IMR-90 (cell line): Measurements from ENCODE around the gene SNX32. TPM values are rescaled to one million over a fixed set of nuclear protein-coding genes. Genes with fewer than 3 reads are reported as not detected.
A peak's percentile ranks its signal among the peaks of the same experiment; 100 is the strongest.

Source experiments
- ATAC-seq: fragments of 200-7000 bp; cut with Tn5 transposase; 2 replicates; pipeline ENCODE4 v1.9.1; 2020; ENCODE audit warnings: low read depth, mild to moderate bottlenecking, moderate library complexity
- BruUV-seq: library from RNA; stranded (reverse); fragments of 400-500 nt; replicated peaks from 2 replicates; lab custom pipeline; 2021; lab: Mats Ljungman, UMichigan
- CTCF ChIA-PET: fragments of 300-600 bp; formaldehyde crosslinking; extraction: SDS; loops from one replicate; lab custom pipeline; 2021; ENCODE audit warnings: antibody characterized with exemption; lab: Yijun Ruan, JAX
- POLR2A ChIA-PET: fragments of 300-600 bp; sonication (Branson Sonifier 250); formaldehyde crosslinking; loops from one replicate; lab custom pipeline; 2022; ENCODE audit warnings: antibody characterized with exemption; ENCODE audit not compliant: unreplicated experiment; lab: Charles Lee
- DNase-seq: peaks from one replicate; pipeline ENCODE4 v3.0.0; 2013
- H2AFZ ChIP-seq: replicated peaks from 2 replicates; pipeline ENCODE3; 2013; ENCODE audit warnings: low read length, mild to moderate bottlenecking; ENCODE audit not compliant: poor library complexity
- H2AK5ac ChIP-seq: 2 replicates; pipeline ENCODE4 v1.6.1; 2013; ENCODE audit warnings: low read depth, low read length, inconsistent platforms
- H2AK9ac ChIP-seq: replicated peaks from 2 replicates; pipeline ENCODE3; 2013; ENCODE audit warnings: mild to moderate bottlenecking, low read depth, low read length, moderate library complexity; ENCODE audit not compliant: poor library complexity
- H2BK120ac ChIP-seq: 2 replicates; pipeline ENCODE4 v1.6.1; 2013; ENCODE audit warnings: low read depth, low read length, inconsistent platforms
- H2BK15ac ChIP-seq: 3 replicates; pipeline ENCODE4 v1.6.1; 2013; ENCODE audit warnings: low read depth, low read length, inconsistent platforms
- H2BK20ac ChIP-seq: 2 replicates; pipeline ENCODE4 v1.6.1; 2013; ENCODE audit warnings: low read depth, mild to moderate bottlenecking, inconsistent platforms, low read length, moderate library complexity
- H2BK5ac ChIP-seq: 2 replicates; pipeline ENCODE4 v1.6.1; 2013; ENCODE audit warnings: mild to moderate bottlenecking, low read depth, low read length, inconsistent platforms; ENCODE audit not compliant: poor library complexity, severe bottlenecking
- H3K14ac ChIP-seq: replicated peaks from 2 replicates; pipeline ENCODE4 v1.6.1; 2013; ENCODE audit warnings: low read depth, low read length, inconsistent platforms
- H3K18ac ChIP-seq: 2 replicates; pipeline ENCODE4 v1.6.1; 2013; ENCODE audit warnings: low read depth, low read length, control low read depth
- H3K23ac ChIP-seq: 2 replicates; pipeline ENCODE4 v1.6.1; 2013; ENCODE audit warnings: low read depth, low read length, inconsistent platforms
- H3K27ac ChIP-seq: 2 replicates; pipeline ENCODE4 v1.5.1; 2013; ENCODE audit warnings: mild to moderate bottlenecking, control low read depth, low read length; ENCODE audit not compliant: insufficient read depth
- H3K27me3 ChIP-seq: 2 replicates; pipeline ENCODE4 v1.6.1; 2013; ENCODE audit warnings: low read length; ENCODE audit not compliant: control insufficient read depth, insufficient read depth
- H3K36me3 ChIP-seq: 2 replicates; pipeline ENCODE4 v1.6.1; 2013; ENCODE audit warnings: low read length, mixed read lengths; ENCODE audit not compliant: control insufficient read depth, insufficient read depth
- H3K4ac ChIP-seq: 2 replicates; pipeline ENCODE4 v1.6.1; 2013; ENCODE audit warnings: low read depth, low read length, inconsistent platforms
- H3K4me1 ChIP-seq: 2 replicates; pipeline ENCODE4 v1.6.1; 2013; ENCODE audit warnings: low read length, mixed read lengths; ENCODE audit not compliant: control insufficient read depth, insufficient read depth
- H3K4me2 ChIP-seq: 2 replicates; pipeline ENCODE4 v1.6.1; 2013; ENCODE audit warnings: low read depth, mild to moderate bottlenecking, control low read depth, low read length, moderate library complexity
- H3K4me3 ChIP-seq: 2 replicates; pipeline ENCODE4 v1.5.1; 2013; ENCODE audit warnings: low read depth, mild to moderate bottlenecking, control low read depth, low read length, moderate library complexity; ENCODE audit not compliant: insufficient read depth
- H3K56ac ChIP-seq: 2 replicates; pipeline ENCODE4 v1.6.1; 2013; ENCODE audit warnings: low read length, inconsistent platforms; ENCODE audit not compliant: insufficient read depth; ENCODE audit errors: extremely low read depth
- H3K79me1 ChIP-seq, 2 experiments: 2 replicates each; pipeline ENCODE4 v1.6.1; 2013; ENCODE audit warnings: low read length in 2 of 2, inconsistent platforms in 1 of 2, low read depth in 1 of 2
- H3K9ac ChIP-seq: 2 replicates; pipeline ENCODE4 v1.6.1; 2013; ENCODE audit warnings: low read depth, low read length, control low read depth
- H3K9me1 ChIP-seq: 2 replicates; pipeline ENCODE4 v1.6.1; 2013; ENCODE audit warnings: low read length, inconsistent platforms; ENCODE audit not compliant: insufficient read depth
- H3K9me3 ChIP-seq: 2 replicates; pipeline ENCODE4 v1.6.1; 2013; ENCODE audit warnings: low read length; ENCODE audit not compliant: control insufficient read depth, insufficient read depth
- H4K20me1 ChIP-seq: 2 replicates; pipeline ENCODE4 v1.6.1; 2013; ENCODE audit warnings: low read length, inconsistent platforms; ENCODE audit not compliant: insufficient read depth
- H4K5ac ChIP-seq: 2 replicates; pipeline ENCODE4 v1.6.1; 2013; ENCODE audit warnings: mild to moderate bottlenecking, low read depth, low read length, control low read depth
- H4K8ac ChIP-seq, 2 experiments: 2 replicates each; pipeline ENCODE4 v1.6.1; 2013; ENCODE audit warnings: low read depth in 2 of 2, low read length in 2 of 2, control low read depth in 1 of 2, inconsistent platforms in 1 of 2
- H4K91ac ChIP-seq: 2 replicates; pipeline ENCODE4 v1.6.1; 2013; ENCODE audit warnings: low read depth, low read length, inconsistent platforms; ENCODE audit not compliant: insufficient read depth
- BHLHE40 ChIP-seq: fragments of 150-350 bp; IDR thresholded peaks from 2 replicates; pipeline ENCODE4 v1.6.1; 2016; ENCODE audit warnings: mild to moderate bottlenecking, low read depth, low read length
- CEBPB ChIP-seq: IDR thresholded peaks from 2 replicates; pipeline ENCODE4 v1.6.1; 2012; ENCODE audit warnings: low read depth, low read length, improper control_type of control experiment
- CHD1 ChIP-seq: IDR thresholded peaks from 2 replicates; pipeline ENCODE4 v1.6.1; 2012; ENCODE audit warnings: low read depth, low read length, improper control_type of control experiment
- CTCF ChIP-seq: conservative IDR thresholded peaks from 2 replicates; pipeline ENCODE4 v1.5.1; 2012; ENCODE audit warnings: mild to moderate bottlenecking, low read depth, low read length, improper control_type of control experiment
- ELK1 ChIP-seq: fragments of 150-350 bp; IDR thresholded peaks from 2 replicates; pipeline ENCODE4 v1.6.1; 2016; ENCODE audit warnings: low read depth, mild to moderate bottlenecking, low read length, moderate library complexity, borderline replicate concordance
- FOS ChIP-seq: fragments of 150-350 bp; IDR thresholded peaks from 2 replicates; pipeline ENCODE4 v1.6.1; 2016; ENCODE audit warnings: low read depth, low read length
- MAFK ChIP-seq: IDR thresholded peaks from 2 replicates; pipeline ENCODE4 v1.6.1; 2012; ENCODE audit warnings: low read depth, low read length, improper control_type of control experiment
- MAZ ChIP-seq: IDR thresholded peaks from 2 replicates; pipeline ENCODE4 v1.6.1; 2012; ENCODE audit warnings: low read depth, mild to moderate bottlenecking, low read length, improper control_type of control experiment, moderate library complexity, borderline replicate concordance
- MXI1 ChIP-seq: IDR thresholded peaks from 2 replicates; pipeline ENCODE4 v1.6.1; 2012; ENCODE audit warnings: low read depth, mild to moderate bottlenecking, low read length, moderate library complexity, borderline replicate concordance
- NFE2L2 ChIP-seq: fragments of 150-350 bp; IDR thresholded peaks from 2 replicates; pipeline ENCODE4 v1.6.1; 2016; ENCODE audit warnings: low read depth, mild to moderate bottlenecking, low read length
- POLR2A ChIP-seq: IDR thresholded peaks from 2 replicates; pipeline ENCODE4 v1.6.1; 2012; ENCODE audit warnings: mild to moderate bottlenecking, low read depth, low read length
- RAD21 ChIP-seq: IDR thresholded peaks from 2 replicates; pipeline ENCODE4 v1.6.1; 2012; ENCODE audit warnings: low read length, improper control_type of control experiment
- RCOR1 ChIP-seq: IDR thresholded peaks from 2 replicates; pipeline ENCODE4 v1.6.1; 2012; ENCODE audit warnings: mild to moderate bottlenecking, low read length, improper control_type of control experiment; ENCODE audit not compliant: insufficient replicate concordance
- RFX5 ChIP-seq: IDR thresholded peaks from 2 replicates; pipeline ENCODE4 v1.8.0; 2012; ENCODE audit warnings: low read depth, mild to moderate bottlenecking, low read length, moderate library complexity
- SMC3 ChIP-seq: fragments of 150-350 bp; IDR thresholded peaks from 2 replicates; pipeline ENCODE4 v1.6.1; 2016; ENCODE audit warnings: low read depth, mild to moderate bottlenecking, antibody characterized with exemption, low read length, moderate library complexity
- WGBS, 2 experiments: methylation state at CpG; one replicate each; pipeline versions ENCODE4 v1.1.5 to v1.1.7; 2013; ENCODE audit warnings: missing lambda C conversion rate in 2 of 2; ENCODE audit not compliant: insufficient read length in 1 of 2; ENCODE audit errors: extremely low coverage in 2 of 2; 5-methylcytosine and 5-hydroxymethylcytosine counted together
- dilution Hi-C: fragments of 300-500 bp; cut with HindIII; formaldehyde crosslinking; loops from one replicate; pipeline ENCODE4 v1.14.3; 2018; ENCODE audit warnings: low sequenced_read_pairs; ENCODE audit not compliant: unreplicated experiment
- in situ Hi-C: fragments of 300-500 bp; cut with MboI; formaldehyde crosslinking; loops from 3 replicates; pipeline ENCODE4 v1.14.3; 2019; ENCODE audit warnings: low sequenced_read_pairs, inconsistent platforms, mixed read lengths
- intact Hi-C: fragments of 100-400 bp; cut with micrococcal nuclease; formaldehyde crosslinking; loops from 2 replicates; pipeline ENCODE4 v1.10.0; 2022
- polyA plus RNA-seq, 3 experiments: library from polyadenylated mRNA; depleted of rRNA; stranded (reverse); fragments of >200 nt; gene quantifications; 2 replicates each; pipeline ENCODE4 v1.2.3, GENCODE V29; 2012; ENCODE audit warnings: low replicate concordance in 1 of 3
- total RNA-seq: library from RNA; depleted of rRNA; stranded (reverse); fragments of >200 nt; gene quantifications from 2 replicates; pipeline ENCODE4 v1.2.3, GENCODE V29; 2012

Gene SNX32
- total and polyA plus RNA-seq, 2 of the 4 experiments (the other 2 are of a cell fraction): 0.36 to 0.79 TPM

DNA sequence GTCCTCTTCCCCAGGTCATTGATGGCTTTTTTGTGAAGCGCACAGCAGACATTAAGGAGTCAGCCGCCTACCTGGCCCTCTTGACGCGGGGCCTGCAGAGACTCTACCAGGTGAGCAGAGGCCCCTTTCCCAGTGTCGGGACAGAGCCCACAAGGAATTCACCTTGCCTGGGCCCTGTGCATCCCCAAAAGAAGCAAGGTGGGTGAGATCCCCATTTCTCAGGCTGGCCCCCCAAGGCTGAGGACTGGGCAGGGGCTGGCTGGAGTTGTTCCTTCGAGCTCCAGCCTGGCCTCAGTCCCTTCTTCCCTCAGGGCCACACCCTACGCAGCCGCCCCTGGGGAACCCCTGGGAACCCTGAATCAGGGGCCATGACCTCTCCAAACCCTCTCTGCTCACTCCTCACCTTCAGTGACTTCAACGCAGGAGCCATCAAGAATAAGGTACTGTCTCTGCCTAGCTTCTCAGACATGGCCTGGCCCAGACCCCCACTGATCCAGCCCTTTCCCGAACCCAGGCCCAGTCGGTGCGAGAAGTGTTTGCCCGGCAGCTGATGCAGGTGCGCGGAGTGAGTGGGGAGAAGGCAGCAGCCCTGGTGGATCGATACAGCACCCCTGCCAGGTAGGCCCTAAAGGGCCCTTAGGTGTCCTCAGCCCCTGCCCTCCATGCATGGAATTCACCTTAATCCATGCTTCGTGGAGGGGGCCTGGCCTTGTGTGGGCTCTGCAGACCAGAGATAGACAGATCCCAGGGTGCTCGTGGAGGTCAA, 31.1 kb downstream of the SNX32 start:
- peaks cover 81% of the 10 kb centered on the region for H3K36me3 ChIP-seq
- intact Hi-C loops: no loop called here
- H2BK20ac ChIP-seq: no peak overlapping the region
- CTCF ChIA-PET: no interaction called here
- no peak overlapping the region for H3K4ac ChIP-seq
- H3K27ac ChIP-seq: no peak overlapping the region
- ATAC-seq: no peak
- no peak overlapping the region for H2BK5ac ChIP-seq
- peaks cover 7% of the 10 kb centered on the region; the same call in 1 of the 2 replicates for H3K9me1 ChIP-seq
- peaks cover 4% of the 10 kb centered on the region for H3K4me1 ChIP-seq
- H4K5ac ChIP-seq: no peak overlapping the region
- peak overlapping the region; percentile 76 for H2AK9ac ChIP-seq
- BruUV-seq: no TSS peak
- H3K4me3 ChIP-seq: no peak overlapping the region
- no peaks in the 10 kb centered on the region for H3K9me3 ChIP-seq
- H2BK15ac ChIP-seq: no peak overlapping the region
- H4K8ac ChIP-seq: no peak overlapping the region
- no peak overlapping the region for H3K18ac ChIP-seq
- H3K27me3 ChIP-seq: no peaks in the 10 kb centered on the region
- H4K20me1 ChIP-seq: peaks cover 43% of the 10 kb centered on the region
- no peak for DNase-seq
- H3K4me2 ChIP-seq: no peak overlapping the region
- peaks cover 19 to 84% of the 10 kb centered on the region in 2 experiments for H3K79me1 ChIP-seq
- H3K14ac ChIP-seq: no peak overlapping the region
- no peak overlapping the region for H3K9ac ChIP-seq
- H3K56ac ChIP-seq: no peak overlapping the region
- WGBS, 2 experiments: 100% methylated on average over 3 of the region's 18 CpGs; no CpG with 5 or more reads in 1 of the 2 experiments
- POLR2A ChIA-PET: no interaction called here
- in situ Hi-C loops: no loop called here
- H2AK5ac ChIP-seq: no peak overlapping the region
- H4K91ac ChIP-seq: no peak overlapping the region
- H3K23ac ChIP-seq: no peak overlapping the region
- dilution Hi-C loops: no loop called here
- H2BK120ac ChIP-seq: no peak overlapping the region
- H2AFZ ChIP-seq: peak overlapping the region; percentile 23
- TF ChIP-seq CHD1 (no peak), ELK1 (no peak), MAFK (no peak), POLR2A (no peak), RAD21 (no peak), NFE2L2 (no peak), BHLHE40 (no peak), CTCF (no peak), SMC3 (no peak), MXI1 (no peak), RFX5 (no peak), MAZ (no peak), CEBPB (no peak), FOS (no peak), RCOR1 (no peak)
